ENCODE results near the gene KLK5. TPM values are rescaled to one million over a fixed set of nuclear protein-coding genes. Genes with fewer than 3 reads are reported as not detected.

KLK5 gene
- total and polyA plus RNA-seq, 4 donors = not detected

DNA sequence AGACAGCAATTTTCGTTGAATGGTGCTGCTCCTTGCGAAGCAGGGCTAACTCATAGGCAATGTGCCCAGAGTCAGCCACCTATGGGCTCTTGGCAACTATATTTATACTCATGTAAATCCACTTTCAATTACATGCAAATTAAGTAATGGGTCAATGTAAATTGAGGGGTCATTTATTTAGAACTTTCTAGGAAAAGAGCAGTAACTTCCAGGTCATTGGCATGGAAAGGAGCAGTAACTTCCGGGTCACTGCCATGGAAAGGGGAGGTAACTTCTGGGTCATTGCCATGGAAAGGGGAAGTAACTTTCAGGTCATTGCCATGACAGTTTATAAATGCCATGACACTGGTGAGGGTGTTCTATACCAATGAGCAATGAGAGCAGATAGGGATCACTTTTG is 53.3 kb downstream of the KLK5 start:
- no peak for DNase-seq (ENCODE audit: low spot score)
- TF ChIP-seq HNF4A (conservative IDR thresholded peaks at IDR 0.05) (no peak), RXRA (IDR thresholded peaks at IDR 0.05) (no peak), RAD21 (IDR thresholded peaks at IDR 0.05) (no peak), SP1 (IDR thresholded peaks at IDR 0.05) (no peak), HNF4G (IDR thresholded peaks at IDR 0.05) (no peak), ZBTB33 (IDR thresholded peaks at IDR 0.05) (no peak)
- TF ChIP-seq, protein P1, sequence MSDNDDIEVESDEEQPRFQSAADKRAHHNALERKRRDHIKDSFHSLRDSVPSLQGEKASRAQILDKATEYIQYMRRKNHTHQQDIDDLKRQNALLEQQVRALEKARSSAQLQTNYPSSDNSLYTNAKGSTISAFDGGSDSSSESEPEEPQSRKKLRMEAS (IDR thresholded peaks at IDR 0.05) = no peak
- Histone ChIP-seq H3K27me3 (ENCODE audit: control insufficient read depth in 4 of 4, insufficient read depth in 4 of 4, low read length in 3 of 4) (no peaks in the 10 kb centered on the region), H3K4me1 (ENCODE audit: control insufficient read depth in 4 of 4, insufficient read depth in 4 of 4, low read length in 3 of 4) (no peaks in the 10 kb centered on the region), H3K9ac (ENCODE audit: low read depth in 1 of 2, low read length in 2 of 2) (no peak overlapping the region), H3K4me3 (ENCODE audit: low read depth in 1 of 3, low read length in 3 of 3) (no peak overlapping the region), H3K36me3 (ENCODE audit: control insufficient read depth in 4 of 4, insufficient read depth in 3 of 4, low read depth in 1 of 4, low read length in 3 of 4) (no peaks in the 10 kb centered on the region), H3K9me3 (ENCODE audit: control insufficient read depth in 4 of 4, low read length in 3 of 4) (no peaks in the 10 kb centered on the region), H3K27ac (ENCODE audit: low read depth in 1 of 2, low read length in 2 of 2) (no peak overlapping the region)
- 77% methylated on average over 3 of the region's 3 CpGs for WGBS

GRCh38 chr19:50898018-50898417 is 54.8 kb downstream of the KLK5 start:
- 69% methylated on average over 4 of the region's 4 CpGs for WGBS
- H3K36me3 ChIP-seq (ENCODE audit: control insufficient read depth in 4 of 4, insufficient read depth in 3 of 4, low read depth in 1 of 4, low read length in 3 of 4) = no peaks in the 10 kb centered on the region
- H3K9me3 ChIP-seq (ENCODE audit: control insufficient read depth in 4 of 4, low read length in 3 of 4) = no peaks in the 10 kb centered on the region
- no peak overlapping the region for H3K27ac ChIP-seq (ENCODE audit: low read depth in 1 of 2, low read length in 2 of 2)
- no peak for DNase-seq (ENCODE audit: low spot score)
- no peaks in the 10 kb centered on the region for H3K4me1 ChIP-seq (ENCODE audit: control insufficient read depth in 4 of 4, insufficient read depth in 4 of 4, low read length in 3 of 4)
- H3K9ac ChIP-seq (ENCODE audit: low read depth in 1 of 2, low read length in 2 of 2) = no peak overlapping the region
- TF ChIP-seq FOXA2 (IDR thresholded peaks at IDR 0.05) (no peak), NR2F2 (IDR thresholded peaks at IDR 0.05) (no peak), FOXA1 (IDR thresholded peaks at IDR 0.05) (no peak), HNF4A (conservative IDR thresholded peaks at IDR 0.05) (no peak), GABPA (IDR thresholded peaks at IDR 0.05 in 1 of 2, conservative IDR thresholded peaks at IDR 0.05 in 1 of 2) (no peak)
- TF ChIP-seq, protein P1 (IDR thresholded peaks at IDR 0.05) = no peak
- TF ChIP-seq, protein P2, sequence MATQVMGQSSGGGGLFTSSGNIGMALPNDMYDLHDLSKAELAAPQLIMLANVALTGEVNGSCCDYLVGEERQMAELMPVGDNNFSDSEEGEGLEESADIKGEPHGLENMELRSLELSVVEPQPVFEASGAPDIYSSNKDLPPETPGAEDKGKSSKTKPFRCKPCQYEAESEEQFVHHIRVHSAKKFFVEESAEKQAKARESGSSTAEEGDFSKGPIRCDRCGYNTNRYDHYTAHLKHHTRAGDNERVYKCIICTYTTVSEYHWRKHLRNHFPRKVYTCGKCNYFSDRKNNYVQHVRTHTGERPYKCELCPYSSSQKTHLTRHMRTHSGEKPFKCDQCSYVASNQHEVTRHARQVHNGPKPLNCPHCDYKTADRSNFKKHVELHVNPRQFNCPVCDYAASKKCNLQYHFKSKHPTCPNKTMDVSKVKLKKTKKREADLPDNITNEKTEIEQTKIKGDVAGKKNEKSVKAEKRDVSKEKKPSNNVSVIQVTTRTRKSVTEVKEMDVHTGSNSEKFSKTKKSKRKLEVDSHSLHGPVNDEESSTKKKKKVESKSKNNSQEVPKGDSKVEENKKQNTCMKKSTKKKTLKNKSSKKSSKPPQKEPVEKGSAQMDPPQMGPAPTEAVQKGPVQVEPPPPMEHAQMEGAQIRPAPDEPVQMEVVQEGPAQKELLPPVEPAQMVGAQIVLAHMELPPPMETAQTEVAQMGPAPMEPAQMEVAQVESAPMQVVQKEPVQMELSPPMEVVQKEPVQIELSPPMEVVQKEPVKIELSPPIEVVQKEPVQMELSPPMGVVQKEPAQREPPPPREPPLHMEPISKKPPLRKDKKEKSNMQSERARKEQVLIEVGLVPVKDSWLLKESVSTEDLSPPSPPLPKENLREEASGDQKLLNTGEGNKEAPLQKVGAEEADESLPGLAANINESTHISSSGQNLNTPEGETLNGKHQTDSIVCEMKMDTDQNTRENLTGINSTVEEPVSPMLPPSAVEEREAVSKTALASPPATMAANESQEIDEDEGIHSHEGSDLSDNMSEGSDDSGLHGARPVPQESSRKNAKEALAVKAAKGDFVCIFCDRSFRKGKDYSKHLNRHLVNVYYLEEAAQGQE (IDR thresholded peaks at IDR 0.05) = no peak
- no peaks in the 10 kb centered on the region for H3K27me3 ChIP-seq (ENCODE audit: control insufficient read depth in 4 of 4, insufficient read depth in 4 of 4, low read length in 3 of 4)
- no peak overlapping the region for H3K4me3 ChIP-seq (ENCODE audit: low read depth in 1 of 3, low read length in 3 of 3)

GRCh38 chr19:50897612-50898011 is 55.2 kb downstream of the KLK5 start:
- no peak overlapping the region for H3K27ac ChIP-seq (ENCODE audit: low read depth in 1 of 2, low read length in 2 of 2)
- H3K9ac ChIP-seq (ENCODE audit: low read depth in 1 of 2, low read length in 2 of 2) = no peak overlapping the region
- no peak for DNase-seq (ENCODE audit: low spot score)
- no peak overlapping the region for H3K4me3 ChIP-seq (ENCODE audit: low read depth in 1 of 3, low read length in 3 of 3)
- no peaks in the 10 kb centered on the region for H3K27me3 ChIP-seq (ENCODE audit: control insufficient read depth in 4 of 4, insufficient read depth in 4 of 4, low read length in 3 of 4)
- H3K4me1 ChIP-seq (ENCODE audit: control insufficient read depth in 4 of 4, insufficient read depth in 4 of 4, low read length in 3 of 4) = no peaks in the 10 kb centered on the region
- WGBS = 71% methylated on average over 3 of the region's 3 CpGs
- H3K9me3 ChIP-seq (ENCODE audit: control insufficient read depth in 4 of 4, low read length in 3 of 4) = no peaks in the 10 kb centered on the region
- no peaks in the 10 kb centered on the region for H3K36me3 ChIP-seq (ENCODE audit: control insufficient read depth in 4 of 4, insufficient read depth in 3 of 4, low read depth in 1 of 4, low read length in 3 of 4)
- TF ChIP-seq, protein P3, sequence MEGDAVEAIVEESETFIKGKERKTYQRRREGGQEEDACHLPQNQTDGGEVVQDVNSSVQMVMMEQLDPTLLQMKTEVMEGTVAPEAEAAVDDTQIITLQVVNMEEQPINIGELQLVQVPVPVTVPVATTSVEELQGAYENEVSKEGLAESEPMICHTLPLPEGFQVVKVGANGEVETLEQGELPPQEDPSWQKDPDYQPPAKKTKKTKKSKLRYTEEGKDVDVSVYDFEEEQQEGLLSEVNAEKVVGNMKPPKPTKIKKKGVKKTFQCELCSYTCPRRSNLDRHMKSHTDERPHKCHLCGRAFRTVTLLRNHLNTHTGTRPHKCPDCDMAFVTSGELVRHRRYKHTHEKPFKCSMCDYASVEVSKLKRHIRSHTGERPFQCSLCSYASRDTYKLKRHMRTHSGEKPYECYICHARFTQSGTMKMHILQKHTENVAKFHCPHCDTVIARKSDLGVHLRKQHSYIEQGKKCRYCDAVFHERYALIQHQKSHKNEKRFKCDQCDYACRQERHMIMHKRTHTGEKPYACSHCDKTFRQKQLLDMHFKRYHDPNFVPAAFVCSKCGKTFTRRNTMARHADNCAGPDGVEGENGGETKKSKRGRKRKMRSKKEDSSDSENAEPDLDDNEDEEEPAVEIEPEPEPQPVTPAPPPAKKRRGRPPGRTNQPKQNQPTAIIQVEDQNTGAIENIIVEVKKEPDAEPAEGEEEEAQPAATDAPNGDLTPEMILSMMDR (IDR thresholded peaks at IDR 0.05; ENCODE audit: low read depth, low read length, missing input control) = no peak
- TF ChIP-seq, protein P2 (IDR thresholded peaks at IDR 0.05) = no peak
- no peak for TF ChIP-seq GABPA (IDR thresholded peaks at IDR 0.05 in 1 of 2, conservative IDR thresholded peaks at IDR 0.05 in 1 of 2)
- TF ChIP-seq YY1 (IDR thresholded peaks at IDR 0.05) = no peak
- TF ChIP-seq NR2F2 (IDR thresholded peaks at IDR 0.05) = no peak
- TF ChIP-seq HNF4G (IDR thresholded peaks at IDR 0.05) = no peak
- TF ChIP-seq FOXA2 (IDR thresholded peaks at IDR 0.05) = no peak
- TF ChIP-seq RXRA (IDR thresholded peaks at IDR 0.05) = no peak
- TF ChIP-seq EGR1 (IDR thresholded peaks at IDR 0.05; ENCODE audit: low read depth in 2 of 2) = no peak
- TF ChIP-seq, protein P1 (IDR thresholded peaks at IDR 0.05) = no peak
- TF ChIP-seq HNF4A (conservative IDR thresholded peaks at IDR 0.05) = no peak
- no peak for TF ChIP-seq JUND (IDR thresholded peaks at IDR 0.05)

All from liver (tissue), 9 donors.